ENCODE measurements around the gene SERF2. TPM values are rescaled to one million over a fixed set of nuclear protein-coding genes. Genes with fewer than 3 reads are reported as not detected.

The SERF2 gene
- total RNA-seq, 1 experiment from 2014 or later, result 1,303 TPM

DNA sequence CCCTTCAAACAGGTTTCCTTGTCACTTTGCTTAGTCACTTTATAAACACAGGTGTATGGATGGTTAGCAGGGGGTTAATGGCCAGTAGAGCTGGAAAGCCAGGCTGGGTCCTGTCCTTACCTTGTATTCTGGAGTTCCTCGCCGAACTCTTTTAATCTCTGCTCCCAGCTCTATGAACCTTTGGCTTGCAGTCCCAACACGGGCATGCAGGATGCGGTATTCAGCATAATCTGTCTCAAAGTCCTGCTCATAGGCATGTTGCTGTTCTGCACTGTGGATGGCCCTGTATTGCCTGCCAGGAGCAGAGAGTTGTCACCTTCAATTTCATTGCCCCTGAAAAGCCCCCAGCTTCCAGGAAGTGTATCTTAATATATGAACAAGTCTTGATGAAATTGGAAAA, 18.1 kb upstream of the SERF2 start:
- Histone ChIP-seq H3K36me3 (ENCODE audit: control insufficient read depth, insufficient read depth, low read length) (peaks cover 27% of the 10 kb centered on the region), H3K4me1 (ENCODE audit: control insufficient read depth, insufficient read depth, low read length) (0 out of 2 replicates have a peak, but pooled peaks cover 3% of the 10 kb centered on the region), H3K4me3 (ENCODE audit: low read depth in 2 of 2, low read length in 2 of 2) (no peak overlapping the region), H3K27me3 (ENCODE audit: control insufficient read depth, insufficient read depth, low read length) (no peaks in the 10 kb centered on the region), H3K27ac (ENCODE audit: low read length) (no peak overlapping the region), H3K9me3 (ENCODE audit: control insufficient read depth, insufficient read depth, low read depth, low read length) (no peaks in the 10 kb centered on the region)
- ChIA-PET CTCF (no interaction called here), POLR2A (no interaction called here)
- DNase-seq (ENCODE audit: low read depth, low spot score) (no peak), ATAC-seq (no peak)
- TF ChIP-seq TCF7L2 (IDR thresholded peaks at IDR 0.05; ENCODE audit: low read depth, low read length) (no peak), POLR2AphosphoS5 (IDR thresholded peaks at IDR 0.05; ENCODE audit: low read depth, low read length) (no peak), SIN3A (IDR thresholded peaks at IDR 0.05; ENCODE audit: borderline replicate concordance, insufficient read depth, low read depth, low read length) (no peak)
- TF ChIP-seq, protein P1, sequence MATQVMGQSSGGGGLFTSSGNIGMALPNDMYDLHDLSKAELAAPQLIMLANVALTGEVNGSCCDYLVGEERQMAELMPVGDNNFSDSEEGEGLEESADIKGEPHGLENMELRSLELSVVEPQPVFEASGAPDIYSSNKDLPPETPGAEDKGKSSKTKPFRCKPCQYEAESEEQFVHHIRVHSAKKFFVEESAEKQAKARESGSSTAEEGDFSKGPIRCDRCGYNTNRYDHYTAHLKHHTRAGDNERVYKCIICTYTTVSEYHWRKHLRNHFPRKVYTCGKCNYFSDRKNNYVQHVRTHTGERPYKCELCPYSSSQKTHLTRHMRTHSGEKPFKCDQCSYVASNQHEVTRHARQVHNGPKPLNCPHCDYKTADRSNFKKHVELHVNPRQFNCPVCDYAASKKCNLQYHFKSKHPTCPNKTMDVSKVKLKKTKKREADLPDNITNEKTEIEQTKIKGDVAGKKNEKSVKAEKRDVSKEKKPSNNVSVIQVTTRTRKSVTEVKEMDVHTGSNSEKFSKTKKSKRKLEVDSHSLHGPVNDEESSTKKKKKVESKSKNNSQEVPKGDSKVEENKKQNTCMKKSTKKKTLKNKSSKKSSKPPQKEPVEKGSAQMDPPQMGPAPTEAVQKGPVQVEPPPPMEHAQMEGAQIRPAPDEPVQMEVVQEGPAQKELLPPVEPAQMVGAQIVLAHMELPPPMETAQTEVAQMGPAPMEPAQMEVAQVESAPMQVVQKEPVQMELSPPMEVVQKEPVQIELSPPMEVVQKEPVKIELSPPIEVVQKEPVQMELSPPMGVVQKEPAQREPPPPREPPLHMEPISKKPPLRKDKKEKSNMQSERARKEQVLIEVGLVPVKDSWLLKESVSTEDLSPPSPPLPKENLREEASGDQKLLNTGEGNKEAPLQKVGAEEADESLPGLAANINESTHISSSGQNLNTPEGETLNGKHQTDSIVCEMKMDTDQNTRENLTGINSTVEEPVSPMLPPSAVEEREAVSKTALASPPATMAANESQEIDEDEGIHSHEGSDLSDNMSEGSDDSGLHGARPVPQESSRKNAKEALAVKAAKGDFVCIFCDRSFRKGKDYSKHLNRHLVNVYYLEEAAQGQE (IDR thresholded peaks at IDR 0.05; ENCODE audit: insufficient read depth in 1 of 2, low read depth in 2 of 2, low read length in 1 of 2), result no peak
- TF ChIP-seq, protein P2, sequence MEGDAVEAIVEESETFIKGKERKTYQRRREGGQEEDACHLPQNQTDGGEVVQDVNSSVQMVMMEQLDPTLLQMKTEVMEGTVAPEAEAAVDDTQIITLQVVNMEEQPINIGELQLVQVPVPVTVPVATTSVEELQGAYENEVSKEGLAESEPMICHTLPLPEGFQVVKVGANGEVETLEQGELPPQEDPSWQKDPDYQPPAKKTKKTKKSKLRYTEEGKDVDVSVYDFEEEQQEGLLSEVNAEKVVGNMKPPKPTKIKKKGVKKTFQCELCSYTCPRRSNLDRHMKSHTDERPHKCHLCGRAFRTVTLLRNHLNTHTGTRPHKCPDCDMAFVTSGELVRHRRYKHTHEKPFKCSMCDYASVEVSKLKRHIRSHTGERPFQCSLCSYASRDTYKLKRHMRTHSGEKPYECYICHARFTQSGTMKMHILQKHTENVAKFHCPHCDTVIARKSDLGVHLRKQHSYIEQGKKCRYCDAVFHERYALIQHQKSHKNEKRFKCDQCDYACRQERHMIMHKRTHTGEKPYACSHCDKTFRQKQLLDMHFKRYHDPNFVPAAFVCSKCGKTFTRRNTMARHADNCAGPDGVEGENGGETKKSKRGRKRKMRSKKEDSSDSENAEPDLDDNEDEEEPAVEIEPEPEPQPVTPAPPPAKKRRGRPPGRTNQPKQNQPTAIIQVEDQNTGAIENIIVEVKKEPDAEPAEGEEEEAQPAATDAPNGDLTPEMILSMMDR (IDR thresholded peaks at IDR 0.05), result no peak
- BruUV-seq (replicated peaks), result no TSS peak
- in situ Hi-C loops (cut with HindIII; ENCODE audit: low pct_unique_long_range_greater_than_20kb, low sequenced_read_pairs) (no loop called here), intact Hi-C loops (cut with micrococcal nuclease; ENCODE audit: unreplicated experiment) (no loop called here)

DNA sequence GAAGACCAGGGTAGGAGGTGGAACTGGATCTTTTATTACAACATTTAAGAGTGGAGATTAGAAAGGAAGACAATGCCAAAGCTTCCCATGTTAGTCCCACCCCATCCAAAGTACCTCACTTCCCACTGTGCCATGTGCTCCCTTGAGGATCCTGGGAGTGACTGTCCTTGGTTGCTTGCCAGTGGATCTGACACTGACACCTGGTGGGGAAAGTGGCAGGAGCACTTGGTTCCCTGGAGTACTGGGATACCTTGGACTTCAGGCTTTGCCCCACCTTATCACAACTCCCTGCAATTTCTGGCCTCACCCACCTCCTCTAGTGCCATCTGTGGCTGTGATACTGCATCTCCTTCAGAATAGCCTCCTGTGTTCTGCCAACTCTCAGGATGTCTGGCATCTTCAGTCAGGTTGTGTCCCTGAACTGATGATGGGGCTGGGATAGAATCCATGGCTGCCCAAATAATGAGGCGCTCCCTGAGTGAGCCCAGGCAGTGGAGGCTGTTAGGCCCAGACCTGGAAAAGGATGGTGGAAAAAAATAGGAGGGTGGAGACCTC, 16.6 kb upstream of the SERF2 start:
- no peaks in the 10 kb centered on the region for H3K9me3 ChIP-seq (ENCODE audit: control insufficient read depth, insufficient read depth, low read depth, low read length)
- in situ Hi-C loops (cut with HindIII; ENCODE audit: low pct_unique_long_range_greater_than_20kb, low sequenced_read_pairs), result no loop called here

More for the DNA sequence above, 16.6 kb upstream of the SERF2 start:
- TSS peak; percentile 54 for BruUV-seq (replicated peaks)
- Histone ChIP-seq H3K36me3 (ENCODE audit: control insufficient read depth, insufficient read depth, low read length) (peaks cover 15% of the 10 kb centered on the region), H3K27ac (ENCODE audit: low read length) (no peak overlapping the region), H3K4me1 (ENCODE audit: control insufficient read depth, insufficient read depth, low read length) (0 out of 2 replicates have a peak, but pooled peaks cover 3% of the 10 kb centered on the region), H3K4me3 (ENCODE audit: low read depth in 2 of 2, low read length in 2 of 2) (peak overlapping the region; percentile 74 to 92), H3K27me3 (ENCODE audit: control insufficient read depth, insufficient read depth, low read length) (no peaks in the 10 kb centered on the region)
- ChIA-PET CTCF (interaction anchor here (0.7 kb wide), 1 partner anchor 466 kb away, joined by 3 read pairs; no protein-coding TSS in a partner anchor), POLR2A (no interaction called here)
- peak; percentile 47 for TF ChIP-seq POLR2AphosphoS5 (IDR thresholded peaks at IDR 0.05; ENCODE audit: low read depth, low read length)
- TF ChIP-seq, protein P2 (IDR thresholded peaks at IDR 0.05), result peak; percentile 82
- no peak for TF ChIP-seq TCF7L2 (IDR thresholded peaks at IDR 0.05; ENCODE audit: low read depth, low read length)
- intact Hi-C loops (cut with micrococcal nuclease; ENCODE audit: unreplicated experiment), result no loop called here
- peak; percentile 62 for ATAC-seq
- DNase-seq (ENCODE audit: low read depth, low spot score), result peak; percentile 54
